ENCODE results near the gene ZNF774. TPM values are rescaled to one million over a fixed set of nuclear protein-coding genes. Genes with fewer than 3 reads are reported as not detected.

Gene ZNF774
- total and polyA plus RNA-seq, 2 of the 8 experiments (the other 6 are each of a cell fraction or from before 2014, with no cell fraction given): 0.82 to 2.6 TPM

DNA sequence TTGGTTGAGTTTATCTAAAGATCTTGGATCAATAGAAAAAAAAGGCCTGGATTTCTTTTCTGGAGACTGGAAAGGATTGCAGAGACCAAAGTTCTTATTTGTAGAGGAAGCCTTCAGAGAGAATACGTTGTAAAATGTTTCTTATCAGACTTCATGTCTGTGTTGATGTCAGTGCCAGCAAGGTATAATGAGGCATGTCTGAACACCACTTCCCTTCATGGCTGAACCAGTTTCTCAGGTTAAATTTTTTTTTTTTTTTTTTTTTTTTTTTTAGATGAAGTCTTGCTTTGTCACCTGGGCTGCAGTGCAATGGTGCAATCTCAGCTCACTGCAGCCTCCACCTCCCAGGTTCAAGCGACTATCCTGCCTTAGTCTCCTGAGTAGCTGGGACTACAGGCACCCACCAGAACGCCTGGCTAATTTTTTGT is 17.8 kb upstream of the ZNF774 start:
- no peaks in the 10 kb centered on the region for H3K79me2 ChIP-seq (ENCODE audit: control insufficient read depth in 1 of 2, insufficient read depth in 2 of 2, low read length in 2 of 2)
- DNase-seq (ENCODE audit: low read depth in 1 of 2, low spot score in 2 of 2) (no peak), FAIRE-seq (no peak)
- H3K4ac ChIP-seq (replicated peaks; ENCODE audit: insufficient read length, low read depth, low read length): no peak overlapping the region
- H3K4me1 ChIP-seq (replicated peaks in 1 of 4; ENCODE audit: control insufficient read depth in 3 of 4, insufficient read depth in 4 of 4, low read length in 3 of 4): no peaks in the 10 kb centered on the region
- H3K27ac ChIP-seq (ENCODE audit: low read depth, low read length): no peak overlapping the region
- no peak overlapping the region for H2BK5ac ChIP-seq (ENCODE audit: low read depth, low read length)
- no peak overlapping the region for H3K4me2 ChIP-seq (ENCODE audit: insufficient read depth in 1 of 2, low read depth in 2 of 2, low read length in 2 of 2)
- H2BK15ac ChIP-seq (ENCODE audit: low read length): no peak overlapping the region
- no peak overlapping the region for H3K18ac ChIP-seq (ENCODE audit: extremely low read depth, low read length)
- CTCF ChIA-PET (ENCODE audit: partially characterized antibody): interaction anchor here (0.6 to 3.2 kb wide), 3 partner anchors 10 to 249 kb away, joined by 3 to 12 read pairs (median 3); no protein-coding TSS in a partner anchor
- no peak overlapping the region for H3K9ac ChIP-seq (replicated peaks in 1 of 4; ENCODE audit: extremely low read depth in 1 of 4, low read depth in 3 of 4, low read length in 3 of 4)
- H3K14ac ChIP-seq (ENCODE audit: insufficient read length): no peak overlapping the region
- H4K5ac ChIP-seq (ENCODE audit: insufficient read length, low read depth, low read length): no peak overlapping the region
- no peak overlapping the region for H2BK120ac ChIP-seq (replicated peaks; ENCODE audit: low read depth, low read length)
- no peaks in the 10 kb centered on the region for H4K20me1 ChIP-seq (replicated peaks in 1 of 2; ENCODE audit: control insufficient read depth in 1 of 2, insufficient read depth in 2 of 2, low read length in 2 of 2)
- 94% methylated on average over 3 of the region's 3 CpGs; no CpG with 5 or more reads in 1 of the 2 experiments for WGBS, 2 experiments (ENCODE audit: extremely low coverage in 1 of 2, insufficient coverage in 1 of 2, insufficient read length in 1 of 2, insufficient replicate concordance in 2 of 2, low coverage in 1 of 2, low lambda C conversion rate in 2 of 2, missing lambda C conversion rate in 1 of 2)
- no peak overlapping the region for H4K8ac ChIP-seq (ENCODE audit: extremely low read depth, insufficient read depth, low read length)
- H3K23me2 ChIP-seq (ENCODE audit: low read depth, low read length): no peaks in the 10 kb centered on the region; the same call in 1 of the 2 replicates
- H3K79me1 ChIP-seq (ENCODE audit: low read depth, low read length): no peaks in the 10 kb centered on the region
- H3K56ac ChIP-seq (replicated peaks; ENCODE audit: insufficient read length, low read depth, low read length): no peak overlapping the region
- TF ChIP-seq CBX8 (IDR thresholded peaks at IDR 0.05; ENCODE audit: borderline replicate concordance, low read depth, low read length): no peak
- no peak for TF ChIP-seq BCL11A (IDR thresholded peaks at IDR 0.05; ENCODE audit: low read depth in 2 of 2, low read length in 2 of 2)
- TF ChIP-seq, protein P1, sequence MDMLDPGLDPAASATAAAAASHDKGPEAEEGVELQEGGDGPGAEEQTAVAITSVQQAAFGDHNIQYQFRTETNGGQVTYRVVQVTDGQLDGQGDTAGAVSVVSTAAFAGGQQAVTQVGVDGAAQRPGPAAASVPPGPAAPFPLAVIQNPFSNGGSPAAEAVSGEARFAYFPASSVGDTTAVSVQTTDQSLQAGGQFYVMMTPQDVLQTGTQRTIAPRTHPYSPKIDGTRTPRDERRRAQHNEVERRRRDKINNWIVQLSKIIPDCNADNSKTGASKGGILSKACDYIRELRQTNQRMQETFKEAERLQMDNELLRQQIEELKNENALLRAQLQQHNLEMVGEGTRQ (IDR thresholded peaks at IDR 0.05; ENCODE audit: low read length): no peak
- no peak for TF ChIP-seq JUND (IDR thresholded peaks at IDR 0.05; ENCODE audit: low read length)
- no peak for TF ChIP-seq POLR2A (IDR thresholded peaks at IDR 0.05; ENCODE audit: control extremely low read depth in 1 of 2, low read depth in 2 of 2, low read length in 2 of 2)
- no peak for TF ChIP-seq GABPA (IDR thresholded peaks at IDR 0.05; ENCODE audit: borderline replicate concordance, insufficient read depth, low read length)
- TF ChIP-seq TBP (IDR thresholded peaks at IDR 0.05; ENCODE audit: low read depth, low read length): no peak
- no peak for TF ChIP-seq SP2 (IDR thresholded peaks at IDR 0.05; ENCODE audit: low read length)
- TF ChIP-seq MAFK (IDR thresholded peaks at IDR 0.05; ENCODE audit: low read depth, low read length): no peak
- TF ChIP-seq, protein P2, sequence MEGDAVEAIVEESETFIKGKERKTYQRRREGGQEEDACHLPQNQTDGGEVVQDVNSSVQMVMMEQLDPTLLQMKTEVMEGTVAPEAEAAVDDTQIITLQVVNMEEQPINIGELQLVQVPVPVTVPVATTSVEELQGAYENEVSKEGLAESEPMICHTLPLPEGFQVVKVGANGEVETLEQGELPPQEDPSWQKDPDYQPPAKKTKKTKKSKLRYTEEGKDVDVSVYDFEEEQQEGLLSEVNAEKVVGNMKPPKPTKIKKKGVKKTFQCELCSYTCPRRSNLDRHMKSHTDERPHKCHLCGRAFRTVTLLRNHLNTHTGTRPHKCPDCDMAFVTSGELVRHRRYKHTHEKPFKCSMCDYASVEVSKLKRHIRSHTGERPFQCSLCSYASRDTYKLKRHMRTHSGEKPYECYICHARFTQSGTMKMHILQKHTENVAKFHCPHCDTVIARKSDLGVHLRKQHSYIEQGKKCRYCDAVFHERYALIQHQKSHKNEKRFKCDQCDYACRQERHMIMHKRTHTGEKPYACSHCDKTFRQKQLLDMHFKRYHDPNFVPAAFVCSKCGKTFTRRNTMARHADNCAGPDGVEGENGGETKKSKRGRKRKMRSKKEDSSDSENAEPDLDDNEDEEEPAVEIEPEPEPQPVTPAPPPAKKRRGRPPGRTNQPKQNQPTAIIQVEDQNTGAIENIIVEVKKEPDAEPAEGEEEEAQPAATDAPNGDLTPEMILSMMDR (IDR thresholded peaks at IDR 0.05; ENCODE audit: control extremely low read depth in 1 of 3, insufficient read depth in 1 of 3, low read depth in 1 of 3, low read length in 3 of 3): no peak
- no peak for TF ChIP-seq HDAC6 (IDR thresholded peaks at IDR 0.05; ENCODE audit: low read depth, low read length)
- no peak overlapping the region for H4K91ac ChIP-seq (replicated peaks; ENCODE audit: insufficient read length, low read length)
- H2AK5ac ChIP-seq (ENCODE audit: low read depth, low read length): no peak overlapping the region
- no peaks in the 10 kb centered on the region for H3K27me3 ChIP-seq (replicated peaks in 1 of 4; ENCODE audit: control insufficient read depth in 3 of 4, extremely low read depth in 1 of 4, insufficient read depth in 3 of 4, low read length in 3 of 4)
- no peak overlapping the region for H3K23ac ChIP-seq (ENCODE audit: insufficient read length)
- H3K4me3 ChIP-seq (ENCODE audit: extremely low read depth in 1 of 4, insufficient read depth in 2 of 4, low read depth in 3 of 4, low read length in 4 of 4): no peak overlapping the region
- POLR2A ChIA-PET (ENCODE audit: partially characterized antibody): no interaction called here
- no peaks in the 10 kb centered on the region for H3K36me3 ChIP-seq (ENCODE audit: control insufficient read depth in 2 of 4, insufficient read depth in 4 of 4, low read length in 3 of 4)
- H3K9me3 ChIP-seq (ENCODE audit: insufficient read depth in 2 of 2, low read depth in 1 of 2, low read length in 1 of 2): no peaks in the 10 kb centered on the region
- no peak overlapping the region for H2BK12ac ChIP-seq (ENCODE audit: low read depth, low read length)
- H2AFZ ChIP-seq (ENCODE audit: low read length): no peak overlapping the region
- H2BK20ac ChIP-seq (ENCODE audit: low read length): no peak overlapping the region

All from H1 (cell line).